ENCODE data around the gene VEGFB.
"Not testable (repeated sequence)": the region's sequence is repeated elsewhere in the genome, so short reads cannot be mapped to it uniquely, and the experiment has no call there.

VEGFB gene

DNA sequence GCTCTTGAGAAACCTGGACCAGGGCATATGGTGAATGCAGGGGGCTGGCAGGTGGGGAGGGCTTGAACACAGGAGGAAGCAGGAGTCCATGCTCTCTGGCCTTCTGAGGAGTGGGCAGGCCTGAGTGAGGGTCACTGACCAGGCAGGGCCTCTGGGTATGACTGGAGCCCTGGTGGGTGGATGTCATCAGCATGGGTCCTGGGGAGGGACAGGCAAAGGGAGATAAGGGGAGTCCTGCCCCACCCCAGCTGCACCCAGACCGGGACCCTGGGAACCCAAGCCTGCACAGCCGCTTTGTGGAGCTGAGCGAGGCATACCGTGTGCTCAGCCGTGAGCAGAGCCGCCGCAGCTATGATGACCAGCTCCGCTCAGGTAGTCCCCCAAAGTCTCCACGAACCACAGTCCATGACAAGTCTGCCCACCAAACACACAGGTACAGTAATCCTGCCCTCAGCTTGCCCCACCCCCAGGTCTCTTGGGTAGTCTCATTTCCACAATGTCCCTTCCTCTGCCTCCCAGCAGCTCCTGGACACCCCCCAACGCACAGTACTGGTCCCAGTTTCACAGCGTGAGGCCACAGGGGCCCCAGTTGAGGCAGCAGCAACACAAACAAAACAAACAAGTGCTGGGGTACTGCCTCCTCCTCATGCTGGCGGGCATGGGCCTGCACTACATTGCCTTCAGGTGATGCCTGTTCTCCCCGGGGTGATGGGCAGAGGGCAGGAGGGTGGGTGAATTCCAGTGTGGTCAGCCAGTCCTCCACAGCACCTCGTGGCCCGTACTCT, 2.0 kb upstream of the VEGFB start:
- DNase-seq (ENCODE audit: low spot score) = no peak

DNA sequence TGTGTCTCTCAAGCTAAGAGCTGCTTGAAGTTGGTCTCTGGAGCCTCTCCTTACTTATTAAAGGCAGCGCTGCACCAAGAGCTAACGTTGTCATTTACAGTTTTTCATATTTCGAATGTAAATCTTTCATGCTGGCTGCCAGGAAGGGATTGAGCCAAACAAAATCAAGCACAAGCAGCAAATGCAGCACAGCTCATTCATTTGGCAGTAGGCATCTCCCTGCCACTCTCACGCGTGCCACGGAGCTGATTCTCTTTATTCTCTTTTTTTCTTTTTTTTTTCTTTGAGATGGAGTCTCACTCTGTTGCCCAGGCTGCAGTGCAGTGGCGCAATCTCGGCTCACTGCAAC, 1.4 kb upstream of the VEGFB start:
- DNase-seq (ENCODE audit: low spot score) = no peak

GRCh38 chr11:64234647-64235379, 429 bp downstream of the VEGFB start:
- peak; percentile 42 for DNase-seq (ENCODE audit: low spot score)

- no peak for DNase-seq (ENCODE audit: low spot score)
Observed at GRCh38 chr11:64235437-64236161, 1.2 kb downstream of the VEGFB start.

- peak; percentile 42 for DNase-seq (ENCODE audit: low spot score)
Observed at GRCh38 chr11:64237484-64237951, 3.1 kb downstream of the VEGFB start.

- no peak for DNase-seq (ENCODE audit: low spot score)
Observed at GRCh38 chr11:64238076-64238475, 3.7 kb downstream of the VEGFB start.

GRCh38 chr11:64238999-64239398, 4.6 kb downstream of the VEGFB start:
- no peak for DNase-seq (ENCODE audit: low spot score)

DNA sequence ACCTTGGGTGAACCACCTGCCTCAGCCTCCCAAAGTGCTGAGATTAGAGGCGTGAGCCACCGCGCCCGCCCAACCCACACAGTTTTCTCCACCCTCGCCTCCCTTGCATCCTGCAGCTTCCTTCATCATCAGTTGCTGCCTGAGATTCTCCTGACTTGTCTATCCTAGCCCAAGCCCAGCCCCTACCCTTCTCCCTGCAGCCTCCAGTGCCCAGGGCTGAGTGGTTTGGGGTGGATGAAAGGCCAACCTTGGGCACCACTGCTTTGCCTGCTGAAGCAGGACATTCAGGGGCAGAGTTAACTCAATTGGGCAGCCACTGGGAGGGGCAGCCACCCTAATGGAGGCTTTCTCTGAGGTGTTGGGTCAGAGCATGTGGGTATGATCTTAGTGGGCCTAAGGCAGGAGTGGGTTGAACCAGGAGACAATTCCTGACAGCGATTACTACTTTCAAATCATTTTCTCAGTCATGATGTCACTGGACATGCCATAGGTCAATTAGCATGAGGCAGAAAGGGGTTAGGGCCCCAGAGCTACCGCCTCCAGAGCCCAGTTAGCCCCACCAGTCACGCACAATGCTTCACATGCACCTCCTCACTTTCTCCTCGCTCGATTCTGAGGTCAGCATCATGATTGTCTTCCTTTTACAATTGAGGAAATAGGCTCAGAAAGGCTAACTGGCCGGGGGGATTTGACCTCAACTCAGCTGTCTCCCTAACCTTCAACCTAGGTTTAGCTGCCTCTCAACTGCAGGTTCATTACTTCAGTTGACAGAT, 5.5 kb downstream of the VEGFB start:
- no peak for DNase-seq (ENCODE audit: low spot score)

DNA sequence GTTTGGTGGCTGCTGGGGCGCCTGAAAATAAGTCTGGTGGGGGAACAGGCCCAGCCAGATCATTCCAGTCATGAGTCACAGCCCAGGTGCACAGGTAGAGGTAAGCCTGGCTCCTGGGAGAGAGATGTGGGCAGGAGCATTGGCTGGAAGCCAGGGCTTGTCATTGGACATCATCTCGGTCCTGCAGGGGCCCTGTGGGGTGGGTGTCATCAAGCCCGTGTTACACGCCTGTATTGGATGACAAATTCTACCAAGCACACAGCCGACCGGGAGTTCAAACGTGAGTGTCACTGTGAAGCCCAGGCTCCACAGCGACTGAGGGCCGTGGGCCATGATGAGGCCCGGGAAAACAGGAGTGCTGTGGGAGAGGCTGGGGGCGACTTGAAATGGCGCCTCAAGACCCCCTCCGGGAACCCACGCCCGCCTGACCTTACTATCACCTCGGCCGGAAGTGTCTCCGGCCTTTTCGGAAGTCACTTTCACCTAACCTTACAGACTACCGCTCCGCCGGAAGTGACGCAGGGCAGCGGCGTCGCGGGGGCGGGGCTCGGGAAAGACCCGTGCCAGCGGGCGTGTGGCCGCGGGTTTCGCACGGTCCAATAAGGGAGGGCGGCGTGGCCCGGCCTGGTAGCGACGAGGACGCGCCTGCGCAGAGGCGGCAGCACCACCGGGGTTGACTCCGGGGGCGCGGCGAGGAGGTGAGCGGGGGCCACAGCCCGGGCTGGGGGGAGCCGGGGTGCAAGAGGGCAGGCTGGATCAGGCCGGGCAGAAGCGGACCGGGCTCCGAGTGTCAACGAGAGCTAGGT, 6.3 kb downstream of the VEGFB start, which contains the start of gene FKBP2:
FKBP2 (plus strand) TSS at position 661 of the 806 bp plus-strand sequence. CDS start 1,293 bp downstream, outside the sequence.
- peak; percentile 97 for DNase-seq (ENCODE audit: low spot score)

DNA sequence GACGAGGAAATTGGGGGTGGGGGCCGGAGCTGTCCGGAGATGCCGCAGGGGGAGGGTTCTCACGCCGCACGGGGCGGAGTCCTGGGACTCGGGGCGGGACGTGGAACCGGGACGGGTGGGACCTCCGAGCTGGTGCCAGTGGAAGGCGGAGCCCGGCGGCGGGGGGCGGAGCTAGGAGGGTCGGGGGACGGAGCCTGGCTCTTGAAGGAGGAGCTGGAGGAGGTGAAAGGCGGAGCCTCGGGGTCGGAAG, 6.8 kb downstream of the VEGFB start:
- DNase-seq (ENCODE audit: low spot score) = peak; percentile 99

DNA sequence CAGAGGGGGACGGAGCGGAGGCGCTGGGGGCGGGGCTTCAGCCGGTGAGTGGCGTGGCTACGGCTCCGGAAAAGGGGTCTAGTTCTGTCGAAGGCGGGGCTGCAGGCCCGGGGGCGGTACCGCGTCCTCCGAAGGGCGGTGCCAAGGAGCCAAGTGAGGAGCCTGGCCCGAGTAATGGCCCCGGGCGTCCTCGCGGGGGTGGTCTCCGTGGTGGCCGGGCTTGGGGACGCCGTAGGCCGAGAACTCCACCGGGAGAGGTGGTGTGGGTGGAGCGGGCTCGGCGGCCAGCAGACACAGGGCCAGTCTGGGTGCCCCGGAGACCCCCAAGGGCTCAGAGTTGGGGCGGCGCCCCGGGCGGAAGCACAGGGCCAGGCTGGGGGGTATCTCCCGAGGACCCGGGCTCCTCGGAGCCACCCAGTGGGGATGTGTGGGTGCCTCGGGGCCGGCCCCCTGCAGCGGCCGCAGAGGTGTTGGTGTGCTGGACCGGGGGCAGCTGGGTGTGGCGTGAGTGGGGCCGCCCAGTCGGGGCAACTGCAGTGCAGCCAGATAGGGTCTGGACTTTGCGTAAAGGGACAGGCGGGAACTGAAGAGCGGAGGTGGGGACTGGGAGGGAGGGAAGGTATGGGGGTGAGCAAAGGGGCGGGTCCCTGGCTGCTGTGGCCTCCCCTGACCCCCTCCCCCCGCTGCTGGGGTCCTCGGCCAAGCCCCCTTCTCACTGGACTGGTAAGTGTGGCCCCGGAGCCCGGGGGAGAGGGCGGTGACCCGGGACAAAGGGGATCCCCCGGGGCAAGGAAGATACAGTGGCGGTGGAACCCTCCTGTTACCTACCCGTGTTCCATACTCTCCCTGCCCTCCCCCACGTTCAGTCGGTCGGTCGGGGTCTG, 7.3 kb downstream of the VEGFB start:
- peak; percentile 58 for DNase-seq (ENCODE audit: low spot score)

DNA sequence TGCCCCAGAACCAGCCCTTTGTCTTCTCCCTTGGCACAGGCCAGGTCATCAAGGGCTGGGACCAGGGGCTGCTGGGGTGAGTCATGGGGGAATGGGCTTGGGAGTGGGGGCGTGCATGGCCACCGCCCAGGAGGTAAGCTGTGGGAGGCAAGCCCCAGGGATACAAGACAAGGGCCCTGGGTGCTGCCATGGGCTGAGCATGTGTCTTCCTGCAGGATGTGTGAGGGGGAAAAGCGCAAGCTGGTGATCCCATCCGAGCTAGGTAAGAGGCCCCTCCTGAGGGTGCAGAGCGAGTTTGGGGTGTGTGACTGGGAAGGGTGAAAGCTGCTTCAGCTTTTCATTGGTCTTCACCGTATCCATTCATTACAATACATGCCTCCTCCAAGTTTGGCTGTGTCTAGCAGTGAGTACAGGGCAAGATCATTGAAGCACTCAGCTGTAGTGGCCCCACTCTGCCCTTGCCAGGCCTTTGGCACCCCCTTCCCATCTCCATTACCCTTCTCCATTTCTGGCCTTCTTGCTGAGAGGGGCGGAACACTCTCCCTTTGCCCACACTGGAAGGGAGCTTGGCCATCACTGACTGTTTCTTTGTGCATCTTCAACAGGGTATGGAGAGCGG, 9.0 kb downstream of the VEGFB start:
- peak; percentile 33 for DNase-seq (ENCODE audit: low spot score)

- no peak for DNase-seq (ENCODE audit: low spot score)
Observed at GRCh38 chr11:64244107-64244506, 9.7 kb downstream of the VEGFB start.

GRCh38 chr11:64244966-64245365, 10.6 kb downstream of the VEGFB start:
- no peak for DNase-seq (ENCODE audit: low spot score)

- peak; percentile 46 for DNase-seq (ENCODE audit: low spot score)
Observed at GRCh38 chr11:64245401-64245796, 11.0 kb downstream of the VEGFB start.

- DNase-seq (ENCODE audit: low spot score) = peak; percentile 96
Observed at GRCh38 chr11:64245797-64246620, 11.6 kb downstream of the VEGFB start.

DNA sequence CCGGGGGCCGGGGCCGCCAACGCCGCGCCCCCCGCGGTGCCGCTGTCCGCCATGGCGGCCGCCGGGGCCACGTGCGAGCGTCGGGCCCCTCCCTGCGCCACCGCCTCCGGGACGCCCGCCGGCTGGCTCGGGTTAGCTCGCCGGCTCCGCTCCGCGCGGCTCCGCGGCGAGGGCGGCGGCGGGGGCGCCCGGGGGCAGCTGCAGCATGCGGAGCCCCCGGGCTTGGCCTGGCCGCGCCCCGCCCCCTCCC, 12.2 kb downstream of the VEGFB start:
- not testable (repeated sequence) for DNase-seq (ENCODE audit: low spot score)

DNA sequence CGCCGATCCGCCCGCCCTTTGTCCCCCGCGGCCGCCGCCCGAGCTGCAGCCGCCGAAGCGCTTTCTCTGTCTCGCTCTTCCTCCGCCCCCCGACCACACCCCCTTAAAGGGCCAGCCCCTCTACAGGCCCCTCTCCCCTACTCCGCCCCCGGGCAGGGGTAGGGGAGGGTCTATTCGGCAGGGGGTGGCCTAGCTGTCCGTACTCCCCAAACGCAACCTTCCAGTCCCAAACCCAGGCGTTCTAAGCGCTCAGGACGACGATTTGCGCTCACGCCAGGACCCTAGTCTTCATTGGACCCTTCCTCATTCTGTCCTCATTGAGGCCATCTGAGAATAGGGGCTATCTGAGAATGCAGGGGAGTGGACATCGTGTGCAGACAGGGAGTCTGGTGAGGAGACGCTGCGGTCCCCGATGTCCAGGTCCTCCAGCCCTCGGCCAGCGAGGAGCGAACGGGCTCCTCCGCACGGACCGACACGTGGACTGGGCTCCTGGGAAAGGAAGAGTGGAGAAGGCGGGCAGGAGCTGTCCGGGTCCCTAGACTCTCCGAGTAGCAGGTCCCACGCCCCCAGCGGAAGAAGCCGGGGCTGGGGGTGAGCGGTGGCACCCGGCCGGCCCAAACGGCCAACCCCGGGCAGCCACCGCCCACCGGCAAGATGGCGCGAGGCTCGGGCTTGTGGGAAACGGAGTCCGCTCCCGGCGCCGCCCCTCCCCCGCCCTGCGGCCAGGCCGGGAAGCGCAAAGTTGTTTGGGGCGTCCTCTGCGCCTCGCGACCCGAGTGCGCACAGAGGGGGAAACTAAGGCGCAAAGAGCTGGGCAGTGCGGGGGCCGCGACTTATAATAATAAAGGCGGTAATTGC, 12.7 kb downstream of the VEGFB start, which contains the start of gene PPP1R14B:
PPP1R14B (minus strand) TSS at position 73 of the 858 bp plus-strand sequence. CDS start 270 bp downstream, outside the sequence.
- DNase-seq (ENCODE audit: low spot score) = peak; percentile 89
